Breast epithelium (tissue), 4 donors: ENCODE results near the gene AGRN. TPM values are rescaled to one million over a fixed set of nuclear protein-coding genes. Genes with fewer than 3 reads are reported as not detected.
"Not testable (repeated sequence)": the region's sequence is repeated elsewhere in the genome, so short reads cannot be mapped to it uniquely, and the experiment has no call there.

Source experiments
- DNase-seq, 2 donors: peaks; one replicate each; pipeline ENCODE4 v3.0.0-alpha.2; 2019; ENCODE audit warnings: low spot score in 2 of 2
- H3K27ac ChIP-seq, 2 donors: fragments of 200-600 bp; sonication (generic) in 1 of 2; one replicate each; pipeline ENCODE4 v1.5.1; 2016 to 2019; ENCODE audit warnings: mild to moderate bottlenecking in 1 of 2
- H3K27me3 ChIP-seq, 2 donors: fragments of 200-600 bp; sonication (generic) in 1 of 2; one replicate each; pipeline versions ENCODE4 v1.5.1 to v1.6.0; 2017 to 2019; ENCODE audit warnings: control low read depth in 1 of 2, mild to moderate bottlenecking in 1 of 2
- H3K36me3 ChIP-seq: fragments of 200-600 bp; one replicate; pipeline ENCODE4 v1.5.1; 2019
- H3K4me1 ChIP-seq, 2 donors: fragments of 200-600 bp; sonication (generic); one replicate each; pipeline ENCODE4 v1.5.1; 2016 to 2019; ENCODE audit warnings: control low read depth in 1 of 2
- H3K4me3 ChIP-seq, 3 donors: fragments of 200-600 bp; sonication (generic); 1 replicate in 2 of 3; 2 replicates in 1 of 3; pipeline ENCODE4 v1.5.1; 2016 to 2019; ENCODE audit warnings: mild to moderate bottlenecking in 3 of 3, moderate library complexity in 2 of 3
- H3K9me3 ChIP-seq, 2 donors: fragments of 200-600 bp; sonication (generic) in 1 of 2; one replicate each; pipeline ENCODE4 v1.5.1; 2016 to 2019; ENCODE audit warnings: control low read depth in 1 of 2
- CTCF ChIP-seq, 3 donors: fragments of 450-650 bp; IDR thresholded peaks; one replicate each; pipeline ENCODE4 v1.5.1; 2016 to 2017; ENCODE audit warnings: antibody characterized with exemption in 3 of 3, mild to moderate bottlenecking in 3 of 3, moderate library complexity in 3 of 3
- POLR2A ChIP-seq: fragments of 450-650 bp; IDR thresholded peaks from one replicate; pipeline ENCODE4 v1.6.1; 2016; ENCODE audit warnings: antibody characterized with exemption, mild to moderate bottlenecking, moderate library complexity
- POLR2AphosphoS5 ChIP-seq, 3 donors: sonication (generic); formaldehyde crosslinking; IDR thresholded peaks; one replicate each; pipeline ENCODE4 v1.6.1; 2017; ENCODE audit warnings: antibody characterized with exemption in 3 of 3
- intact Hi-C: fragments of 100-400 bp; cut with DNase I; formaldehyde crosslinking; loops from one replicate; pipeline ENCODE4 v1.15.1; 2023; ENCODE audit warnings: low total_unique reads
- total RNA-seq, 3 donors: library from RNA; depleted of rRNA; stranded (reverse); fragments of >200 nt; gene quantifications; one replicate each; pipeline ENCODE4 v1.1.0, GENCODE V29; 2016

AGRN gene
- total RNA-seq, 3 donors from 2014 or later: 9.1 to 37.0 (median 30.5) TPM

GRCh38 chr1:1013922-1014648 lies 5.8 kb upstream of the AGRN start:
- H3K9me3 ChIP-seq: no peaks in the 10 kb centered on the region
- H3K4me3 ChIP-seq: peak overlapping the region; percentile 56 to 69 (median 64)
- no peaks in the 10 kb centered on the region for H3K4me1 ChIP-seq
- H3K27me3 ChIP-seq: no peaks in the 10 kb centered on the region
- DNase-seq: no peak
- peak overlapping the region; percentile 82 to 92 for H3K27ac ChIP-seq
- intact Hi-C loops: no loop called here
- no peaks in the 10 kb centered on the region for H3K36me3 ChIP-seq
- no peak for TF ChIP-seq POLR2A
- no peak for TF ChIP-seq POLR2AphosphoS5 (IDR thresholded peaks at IDR 0.05)
- no peak for TF ChIP-seq CTCF (IDR thresholded peaks at IDR 0.05)

GRCh38 chr1:1014799-1015681 lies 4.9 kb upstream of the AGRN start:
- TF ChIP-seq CTCF (IDR thresholded peaks at IDR 0.05) (peak in 1 of 3 donors; percentile 17), POLR2AphosphoS5 (IDR thresholded peaks at IDR 0.05) (no peak)
- intact Hi-C loops: no loop called here
- no peaks in the 10 kb centered on the region for H3K27me3 ChIP-seq
- no peak for DNase-seq
- no peaks in the 10 kb centered on the region for H3K9me3 ChIP-seq
- peak overlapping the region; percentile 82 to 92 for H3K27ac ChIP-seq
- H3K4me3 ChIP-seq: peak overlapping the region in 1 of 3 donors; percentile 69
- H3K4me1 ChIP-seq: no peaks in the 10 kb centered on the region
- H3K36me3 ChIP-seq: no peaks in the 10 kb centered on the region

GRCh38 chr1:1017397-1018320 lies 2.3 kb upstream of the AGRN start:
- DNase-seq, H3K27me3 ChIP-seq, H3K27ac ChIP-seq, H3K4me1 ChIP-seq, H3K9me3 ChIP-seq, H3K36me3 ChIP-seq, H3K4me3 ChIP-seq, intact Hi-C loops: not testable (repeated sequence)

- H3K4me1 ChIP-seq, H3K9me3 ChIP-seq, H3K4me3 ChIP-seq, H3K27me3 ChIP-seq, DNase-seq, H3K36me3 ChIP-seq, intact Hi-C loops, H3K27ac ChIP-seq: not testable (repeated sequence)
Observed at GRCh38 chr1:1018321-1018685, 1.6 kb upstream of the AGRN start.

GRCh38 chr1:1019122-1019999 lies 559 bp upstream of the AGRN start:
- Histone ChIP-seq H3K4me1 (peaks cover 2 to 17% of the 10 kb centered on the region in 2 donors), H3K27ac (peak overlapping the region; percentile 92 to 98), H3K36me3 (no peaks in the 10 kb centered on the region), H3K4me3 (peak overlapping the region; percentile 61 to 84 (median 80)), H3K9me3 (no peaks in the 10 kb centered on the region), H3K27me3 (no peaks in the 10 kb centered on the region)
- DNase-seq: peak; percentile 80 to 81
- TF ChIP-seq POLR2A: no peak
- no peak for TF ChIP-seq CTCF (IDR thresholded peaks at IDR 0.05)
- TF ChIP-seq POLR2AphosphoS5 (IDR thresholded peaks at IDR 0.05): no peak
- intact Hi-C loops: no loop called here
